K562 (cell line): ENCODE data around the gene PRKAG2. TPM values are rescaled to one million over a fixed set of nuclear protein-coding genes. Genes with fewer than 3 reads are reported as not detected.

Source experiments
- ATAC-seq: fragments of 200-7000 bp; cut with Tn5 transposase; 3 replicates; pipeline ENCODE4 v1.9.1; 2020; ENCODE audit warnings: moderate library complexity
- BruUV-seq: library from RNA; stranded (reverse); fragments of 400-500 nt; replicated peaks from 2 replicates; lab custom pipeline; 2021; lab: Mats Ljungman, UMichigan
- CTCF ChIA-PET: fragments of 300-600 bp; formaldehyde crosslinking; extraction: SDS; loops from one replicate; lab custom pipeline; 2021; ENCODE audit warnings: low intra/inter-chr PET ratio; lab: Yijun Ruan, JAX
- POLR2A ChIA-PET: fragments of 300-600, 350-650 bp; sonication (Branson Sonifier 250); formaldehyde crosslinking; extraction: SDS; loops from one replicate; lab custom pipeline; 2021; ENCODE audit warnings: antibody characterized with exemption, inconsistent platforms; lab: Yijun Ruan, JAX
- DNase-seq, 4 experiments: peaks; one replicate each; pipeline versions ENCODE4 v3.0.0 to v3.0.0-alpha.2; 2011 to 2018; ENCODE audit warnings: low spot score in 3 of 4, mixed read lengths in 3 of 4; ENCODE audit errors: extremely low read depth in 1 of 4
- FAIRE-seq: peaks from 2 replicates; lab custom pipeline; 2011; peaks lifted over from hg19 to GRCh38; lab: Jason Lieb, UNC
- H2AFZ ChIP-seq: 2 replicates; pipeline ENCODE4 v1.6.0; 2011; ENCODE audit warnings: low read depth, low read length, control low read depth, inconsistent platforms
- H3K27ac ChIP-seq: fragments of 200-600 bp; 3 replicates; pipeline ENCODE4 v1.8.0; 2011; ENCODE audit warnings: low read depth, mild to moderate bottlenecking, control low read depth, inconsistent platforms, low read length, moderate library complexity, mixed read lengths; ENCODE audit errors: extremely low read depth
- H3K27me3 ChIP-seq, 2 experiments: fragments of 300-600 bp in 1 of 2; 2 replicates in 1 of 2; 3 replicates in 1 of 2; pipeline versions ENCODE4 v1.6.0 to v1.8.0; 2011; ENCODE audit warnings: inconsistent platforms in 2 of 2, low read length in 2 of 2, mild to moderate bottlenecking in 1 of 2, mixed read lengths in 1 of 2, moderate library complexity in 1 of 2; ENCODE audit not compliant: control insufficient read depth in 2 of 2, insufficient read depth in 2 of 2
- H3K36me3 ChIP-seq: fragments of 300-600 bp; 3 replicates; pipeline ENCODE4 v1.8.0; 2011; ENCODE audit warnings: mild to moderate bottlenecking, low read length, inconsistent platforms; ENCODE audit not compliant: control insufficient read depth, insufficient read depth
- H3K4me1 ChIP-seq, 2 experiments: fragments of 200-600 bp in 1 of 2; replicated peaks in 1 of 2; 2 replicates in 1 of 2; 3 replicates in 1 of 2; pipeline versions ENCODE4 v1.5.1 to v1.8.0; 2011; ENCODE audit warnings: inconsistent platforms in 2 of 2, low read length in 2 of 2, mild to moderate bottlenecking in 1 of 2, mixed read lengths in 1 of 2, moderate library complexity in 1 of 2; ENCODE audit not compliant: control insufficient read depth in 2 of 2, insufficient read depth in 2 of 2
- H3K4me2 ChIP-seq: 2 replicates; pipeline ENCODE4 v1.6.1; 2011; ENCODE audit warnings: low read length, control low read depth, inconsistent platforms, mixed read lengths; ENCODE audit not compliant: insufficient read depth
- H3K4me3 ChIP-seq: fragments of 200-600 bp; sonication (generic), shearing (Covaris generic); 2 replicates; pipeline ENCODE4 v1.5.1; 2016; ENCODE audit warnings: control low read depth, inconsistent platforms
- H3K79me2 ChIP-seq: fragments of 200-600 bp; 3 replicates; pipeline ENCODE4 v1.8.0; 2011; ENCODE audit warnings: low read length, inconsistent platforms; ENCODE audit not compliant: control insufficient read depth, insufficient read depth
- H3K9ac ChIP-seq, 2 experiments: 2 replicates each; pipeline versions ENCODE4 v1.6.0 to v1.6.1; 2011; ENCODE audit warnings: low read depth in 2 of 2, low read length in 2 of 2, control low read depth in 1 of 2, inconsistent platforms in 1 of 2, mild to moderate bottlenecking in 1 of 2, mixed read lengths in 1 of 2; ENCODE audit not compliant: insufficient read depth in 1 of 2
- H3K9me1 ChIP-seq: one replicate; pipeline ENCODE4 v1.6.0; 2011; ENCODE audit warnings: inconsistent platforms, mild to moderate bottlenecking, low read length, moderate library complexity; ENCODE audit not compliant: control insufficient read depth, insufficient read depth
- H3K9me3 ChIP-seq: replicated peaks from 2 replicates; pipeline ENCODE4 v1.5.1; 2011; ENCODE audit warnings: low read depth, low read length, inconsistent platforms; ENCODE audit not compliant: control insufficient read depth, insufficient read depth
- H4K20me1 ChIP-seq: replicated peaks from 2 replicates; pipeline ENCODE4 v1.6.1; 2011; ENCODE audit warnings: low read length, inconsistent platforms, mixed read lengths; ENCODE audit not compliant: control insufficient read depth, insufficient read depth
- SAFB2 ChIP-seq: fragments of 200-400 bp; formaldehyde crosslinking; IDR thresholded peaks from 2 replicates; pipeline ENCODE4 v1.6.1; 2018; ENCODE audit warnings: borderline replicate concordance, low read length, low read depth, moderate library complexity; ENCODE audit not compliant: severe bottlenecking
- TEAD4 ChIP-seq, 2 experiments: sonication (generic) in 1 of 2; formaldehyde crosslinking in 1 of 2; IDR thresholded peaks; 2 replicates each; pipeline versions ENCODE4 v1.6.1 to v1.8.0; 2012 to 2022; ENCODE audit warnings: borderline replicate concordance in 1 of 2, inconsistent platforms in 1 of 2, low read length in 1 of 2, mild to moderate bottlenecking in 1 of 2, missing genetic modification reagents in 1 of 2
- ZNF644 ChIP-seq: fragments of 200-800 bp; sonication (Bioruptor generic); IDR thresholded peaks from 2 replicates; pipeline ENCODE4 v1.6.1; 2016; ENCODE audit warnings: low read depth, missing genetic modification characterization, missing compliant biosample characterization
- WGBS: fragments of 100-300 bp; shearing (Covaris generic); methylation state at CpG from one replicate; pipeline ENCODE4 v1.1.6; 2016; ENCODE audit warnings: low coverage, mixed read lengths; ENCODE audit not compliant: insufficient coverage; ENCODE audit errors: missing lambda C conversion rate; 5-methylcytosine and 5-hydroxymethylcytosine counted together
- in situ Hi-C: fragments of 300-500 bp; cut with MboI; formaldehyde crosslinking; loops from 4 replicates; pipeline ENCODE4 v1.15.0; 2018; ENCODE audit warnings: inconsistent platforms, mixed read lengths
- intact Hi-C: fragments of 100-400 bp; cut with micrococcal nuclease; formaldehyde crosslinking; loops from 2 replicates; pipeline ENCODE4 v1.14.2; 2022
- polyA plus RNA-seq, 8 experiments: library from polyadenylated mRNA; depleted of rRNA in 4 of 8; stranded (reverse) in 5 of 8; unstranded in 3 of 8; fragments of >200 nt; fragmentation: Nextera tagmentation in 2 of 8; fragmentation: Illumina TruSeq in 1 of 8; extraction: Ambion mirVana in 2 of 8; extraction: Trizol in 1 of 8; gene quantifications; 2 replicates each; pipeline versions ENCODE4 v1.2.1 to v1.2.3, GENCODE V29; 2011 to 2014; ENCODE audit warnings: inconsistent platforms in 1 of 8, missing spikeins in 1 of 8
- total RNA-seq, 7 experiments: library from RNA; depleted of rRNA in 6 of 7; stranded (reverse); fragments of >200 nt in 6 of 7; fragmentation: Illumina TruSeq in 2 of 7; extraction: Trizol in 2 of 7; gene quantifications; 2 replicates each; pipeline versions ENCODE4 v1.2.1 to v1.2.3, GENCODE V29; 2011 to 2021; ENCODE audit warnings: low replicate concordance in 1 of 7

PRKAG2 gene
- total and polyA plus RNA-seq, 9 of the 15 experiments (the other 6 are each of a cell fraction or from before 2014, with no cell fraction given) = 0.99 to 5.6 (median 3.3) TPM

DNA sequence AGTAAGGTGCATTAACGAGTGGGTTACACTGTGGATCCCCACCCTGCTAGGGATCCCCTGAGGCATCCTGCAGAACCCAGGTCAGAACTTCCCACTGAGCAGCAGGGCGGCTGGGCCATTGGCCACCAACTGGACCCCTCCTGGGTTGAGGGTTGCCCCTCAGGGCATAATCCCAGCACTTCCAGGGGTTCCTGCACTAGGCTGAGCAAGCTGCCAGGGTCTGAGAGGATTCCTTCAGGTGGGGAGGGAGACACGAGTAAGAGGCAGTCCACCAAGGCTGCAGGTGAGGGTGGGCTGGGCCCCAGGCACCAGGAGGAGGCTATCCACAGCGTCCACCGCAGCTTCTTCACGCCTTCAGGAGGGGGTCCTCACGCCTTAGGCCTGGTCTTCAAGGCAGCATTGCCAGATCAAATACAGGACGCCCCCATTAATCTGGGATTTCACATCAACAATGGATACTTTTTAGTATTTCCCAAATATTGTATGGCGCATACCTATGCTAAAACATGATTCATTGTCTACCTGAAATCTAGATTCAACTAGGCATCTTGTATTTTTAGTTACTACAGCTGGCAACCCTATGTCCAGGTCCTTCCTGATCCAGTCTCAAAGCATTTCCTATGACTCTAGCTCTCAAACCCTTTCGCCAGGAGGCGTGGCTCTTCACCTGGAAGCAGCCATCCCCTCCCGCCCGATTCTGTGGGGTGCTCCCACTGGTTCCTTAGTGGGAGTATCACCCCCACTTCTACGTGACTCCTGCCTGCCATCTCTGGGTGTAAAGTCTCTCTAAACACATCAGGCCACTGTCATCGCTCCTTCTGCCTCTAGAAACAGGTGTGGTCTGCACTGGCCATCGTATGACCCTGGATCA lies 4.1 kb downstream of the PRKAG2 start:
- no peak overlapping the region for H3K9ac ChIP-seq
- CTCF ChIA-PET = no interaction called here
- in situ Hi-C loops (no loop called here), intact Hi-C loops (no loop called here)
- no peak for FAIRE-seq
- no peak overlapping the region for H3K27ac ChIP-seq
- POLR2A ChIA-PET = no interaction called here
- peaks cover 0 to 32% of the 10 kb centered on the region in 2 experiments; a peak in 3 of 5 replicates for H3K4me1 ChIP-seq
- H3K9me1 ChIP-seq = peaks cover 7% of the 10 kb centered on the region
- no peaks in the 10 kb centered on the region for H3K36me3 ChIP-seq
- no peak overlapping the region for H3K4me3 ChIP-seq
- DNase-seq = no peak
- peaks cover 47 to 79% of the 10 kb centered on the region in 2 experiments for H3K27me3 ChIP-seq
- H4K20me1 ChIP-seq = peaks cover 10% of the 10 kb centered on the region; the same call in 1 of the 2 replicates
- WGBS = 5% methylated on average over 16 of the region's 16 CpGs
- TF ChIP-seq SAFB2 = no peak
- no peak for TF ChIP-seq TEAD4 (IDR thresholded peaks at IDR 0.05; ENCODE audit: low read length)
- TF ChIP-seq TEAD4 (CRISPR knock-in tag; IDR thresholded peaks at IDR 0.05; ENCODE audit: borderline replicate concordance) = no peak
- TF ChIP-seq ZNF644 (tag) = no peak
- H3K4me2 ChIP-seq = no peak overlapping the region
- H3K9me3 ChIP-seq = no peaks in the 10 kb centered on the region
- no peak for ATAC-seq
- H2AFZ ChIP-seq = no peak overlapping the region
- BruUV-seq = no TSS peak
- H3K79me2 ChIP-seq = no peaks in the 10 kb centered on the region
